Measurements from ENCODE around the gene TUBB4B.

DNA sequence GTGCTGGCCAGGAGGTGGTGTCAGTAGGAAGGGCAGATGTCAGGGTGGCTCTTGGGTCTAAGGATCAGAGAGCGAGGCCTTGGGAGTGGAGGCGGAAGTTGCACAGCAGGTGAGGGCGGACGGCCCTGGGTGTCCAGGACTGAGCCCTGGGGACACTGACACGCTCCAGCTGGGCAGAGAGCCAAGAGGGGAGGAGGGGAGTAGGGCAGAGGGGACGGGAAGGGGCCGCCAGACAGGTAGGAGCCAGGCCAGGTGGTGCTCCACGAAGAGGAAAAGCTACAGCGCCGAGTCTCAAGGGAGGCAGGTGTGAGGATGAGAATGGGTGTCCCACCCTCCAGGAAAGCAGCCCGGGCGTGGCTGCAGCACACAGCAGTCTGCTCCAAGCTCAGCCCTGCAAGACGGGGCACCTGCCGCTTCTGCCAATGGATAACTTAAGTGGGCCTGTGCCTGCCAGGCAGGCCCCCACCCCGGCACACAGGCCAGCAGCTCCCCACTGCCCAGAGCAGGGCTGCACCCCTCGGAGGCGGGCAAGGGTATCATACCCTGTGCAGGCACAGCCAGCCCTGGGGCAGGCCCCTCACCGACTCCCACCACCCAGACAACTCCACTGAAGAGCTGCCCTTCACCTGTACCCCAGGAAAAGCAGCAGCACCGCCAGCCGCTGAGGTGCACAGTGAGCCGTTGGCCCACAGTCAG is 45.4 kb upstream of the TUBB4B start:
- TF ChIP-seq, protein P1, sequence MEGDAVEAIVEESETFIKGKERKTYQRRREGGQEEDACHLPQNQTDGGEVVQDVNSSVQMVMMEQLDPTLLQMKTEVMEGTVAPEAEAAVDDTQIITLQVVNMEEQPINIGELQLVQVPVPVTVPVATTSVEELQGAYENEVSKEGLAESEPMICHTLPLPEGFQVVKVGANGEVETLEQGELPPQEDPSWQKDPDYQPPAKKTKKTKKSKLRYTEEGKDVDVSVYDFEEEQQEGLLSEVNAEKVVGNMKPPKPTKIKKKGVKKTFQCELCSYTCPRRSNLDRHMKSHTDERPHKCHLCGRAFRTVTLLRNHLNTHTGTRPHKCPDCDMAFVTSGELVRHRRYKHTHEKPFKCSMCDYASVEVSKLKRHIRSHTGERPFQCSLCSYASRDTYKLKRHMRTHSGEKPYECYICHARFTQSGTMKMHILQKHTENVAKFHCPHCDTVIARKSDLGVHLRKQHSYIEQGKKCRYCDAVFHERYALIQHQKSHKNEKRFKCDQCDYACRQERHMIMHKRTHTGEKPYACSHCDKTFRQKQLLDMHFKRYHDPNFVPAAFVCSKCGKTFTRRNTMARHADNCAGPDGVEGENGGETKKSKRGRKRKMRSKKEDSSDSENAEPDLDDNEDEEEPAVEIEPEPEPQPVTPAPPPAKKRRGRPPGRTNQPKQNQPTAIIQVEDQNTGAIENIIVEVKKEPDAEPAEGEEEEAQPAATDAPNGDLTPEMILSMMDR (IDR thresholded peaks at IDR 0.05), result no peak
- peak in 1 of 3 donors; percentile 39 for TF ChIP-seq POLR2A (IDR thresholded peaks at IDR 0.05)
